NT2/D1 (cell line): ENCODE data around the gene LPP.

Source experiments
- SUZ12 ChIP-seq: IDR thresholded peaks from 2 replicates; pipeline ENCODE4 v1.6.1; 2011; ENCODE audit not compliant: insufficient read length, insufficient read depth; ENCODE audit errors: extremely low read depth
- YY1 ChIP-seq: IDR thresholded peaks from 2 replicates; pipeline ENCODE4 v1.6.1; 2011; ENCODE audit not compliant: insufficient read length, insufficient read depth
- ZNF274 ChIP-seq: IDR thresholded peaks from 2 replicates; pipeline ENCODE4 v1.6.1; 2011; ENCODE audit warnings: mild to moderate bottlenecking, low read depth, low read length

GRCh38 chr3:188486126-188486525 lies 332.2 kb downstream of the LPP start:
- TF ChIP-seq ZNF274 (no peak), YY1 (no peak), SUZ12 (no peak)
